GM12874 (cell line): ENCODE measurements around the gene U2AF1L4.

Experiments
- CTCF ChIP-seq: IDR thresholded peaks from 2 replicates; pipeline ENCODE4 v1.5.1; 2011; ENCODE audit warnings: low read depth, mild to moderate bottlenecking, control low read depth, low read length, moderate library complexity; ENCODE audit not compliant: insufficient read depth

Gene U2AF1L4

GRCh38 chr19:35773020-35773806 is 28.0 kb upstream of the U2AF1L4 start:
- no peak for TF ChIP-seq CTCF

DNA sequence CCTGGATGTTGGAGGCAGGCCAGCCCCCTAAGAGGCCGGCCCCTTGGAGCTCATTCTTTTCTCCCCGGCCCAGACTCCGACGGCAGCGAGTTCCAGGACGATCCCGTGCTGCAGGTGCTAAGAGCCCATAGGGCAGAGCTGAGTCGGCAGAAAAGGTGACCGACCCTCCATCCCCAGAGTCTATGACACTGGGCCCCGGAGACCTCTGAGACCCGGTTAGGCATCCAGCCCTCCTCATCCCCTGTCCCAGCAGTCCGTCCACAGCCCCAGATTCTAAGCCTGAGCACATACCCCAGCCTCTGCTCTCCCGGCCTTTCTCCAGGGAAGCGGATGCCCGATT is 22.8 kb upstream of the U2AF1L4 start:
- TF ChIP-seq CTCF: no peak

- TF ChIP-seq CTCF: no peak
These were observed 22.3 kb upstream of the U2AF1L4 start for GRCh38 chr19:35767288-35768081.

GRCh38 chr19:35766571-35767104 is 21.4 kb upstream of the U2AF1L4 start:
- TF ChIP-seq CTCF: no peak

- no peak for TF ChIP-seq CTCF
These were observed 19.5 kb upstream of the U2AF1L4 start for GRCh38 chr19:35764432-35765315.

GRCh38 chr19:35760711-35761349 is 15.6 kb upstream of the U2AF1L4 start:
- no peak for TF ChIP-seq CTCF
